ENCODE measurements around the gene AKT2.

The AKT2 gene

DNA sequence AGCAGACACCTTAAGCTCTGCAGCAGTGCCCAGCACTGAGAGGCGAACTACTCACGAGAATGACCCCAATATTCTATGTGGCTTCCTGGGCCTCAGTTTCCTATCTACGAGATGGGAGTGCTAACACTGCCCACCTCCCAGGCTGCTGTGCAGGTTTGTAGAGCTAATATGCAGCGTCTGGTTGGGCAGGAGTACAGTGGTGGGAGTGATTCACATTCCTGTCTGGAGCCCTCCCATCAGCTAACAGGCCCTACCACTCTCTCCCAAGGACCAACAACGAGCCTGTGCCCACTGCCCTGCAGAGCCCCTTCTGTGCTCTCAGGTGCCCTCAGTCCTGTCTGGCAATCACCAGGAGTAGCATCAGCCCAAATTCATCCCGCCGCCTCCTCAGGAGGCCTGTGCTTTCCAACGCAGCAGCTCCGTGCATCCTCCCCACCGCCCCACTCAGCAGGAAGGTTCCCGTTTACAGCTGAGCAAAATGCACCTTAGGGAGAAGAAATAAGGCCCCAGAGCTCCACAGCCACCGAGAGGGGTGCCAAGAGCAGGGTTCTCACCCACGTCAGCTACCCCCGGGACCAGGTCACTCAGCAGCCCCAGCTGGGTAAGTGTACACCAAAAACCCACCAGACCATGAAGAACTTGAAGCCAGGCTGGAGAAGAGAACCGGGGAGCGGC lies 6.6 kb downstream of the AKT2 start:
- ATAC-seq (ENCODE audit: insufficient read depth, low read depth) = no peak
- no peak for DNase-seq
- H3K9ac ChIP-seq (ENCODE audit: low read depth, low read length) = no peak overlapping the region
- peaks cover 25% of the 10 kb centered on the region for H3K36me3 ChIP-seq (ENCODE audit: insufficient read depth, low read length)
- H3K79me2 ChIP-seq (ENCODE audit: insufficient read depth, low read length) = peaks cover 97% of the 10 kb centered on the region
- H3K4me2 ChIP-seq (ENCODE audit: insufficient read depth, low read length) = no peak overlapping the region
- H2AFZ ChIP-seq (ENCODE audit: low read depth, low read length) = no peak overlapping the region
- H3K4me1 ChIP-seq (ENCODE audit: insufficient read depth, low read length) = peaks cover 18% of the 10 kb centered on the region
- H4K20me1 ChIP-seq (ENCODE audit: insufficient read depth, low read length) = peaks cover 89% of the 10 kb centered on the region
- H3K27ac ChIP-seq (ENCODE audit: low read length) = no peak overlapping the region
- H3K27me3 ChIP-seq (ENCODE audit: insufficient read depth, low read length, poor library complexity) = no peaks in the 10 kb centered on the region
- no peaks in the 10 kb centered on the region for H3K9me3 ChIP-seq (ENCODE audit: insufficient read depth, low read length, severe bottlenecking)
- H3K4me3 ChIP-seq (ENCODE audit: low read depth in 1 of 2, low read length in 2 of 2) = no peak overlapping the region
- TF ChIP-seq EZH2 (IDR thresholded peaks at IDR 0.05; ENCODE audit: borderline replicate concordance, low read depth, low read length, severe bottlenecking) = no peak

DNA sequence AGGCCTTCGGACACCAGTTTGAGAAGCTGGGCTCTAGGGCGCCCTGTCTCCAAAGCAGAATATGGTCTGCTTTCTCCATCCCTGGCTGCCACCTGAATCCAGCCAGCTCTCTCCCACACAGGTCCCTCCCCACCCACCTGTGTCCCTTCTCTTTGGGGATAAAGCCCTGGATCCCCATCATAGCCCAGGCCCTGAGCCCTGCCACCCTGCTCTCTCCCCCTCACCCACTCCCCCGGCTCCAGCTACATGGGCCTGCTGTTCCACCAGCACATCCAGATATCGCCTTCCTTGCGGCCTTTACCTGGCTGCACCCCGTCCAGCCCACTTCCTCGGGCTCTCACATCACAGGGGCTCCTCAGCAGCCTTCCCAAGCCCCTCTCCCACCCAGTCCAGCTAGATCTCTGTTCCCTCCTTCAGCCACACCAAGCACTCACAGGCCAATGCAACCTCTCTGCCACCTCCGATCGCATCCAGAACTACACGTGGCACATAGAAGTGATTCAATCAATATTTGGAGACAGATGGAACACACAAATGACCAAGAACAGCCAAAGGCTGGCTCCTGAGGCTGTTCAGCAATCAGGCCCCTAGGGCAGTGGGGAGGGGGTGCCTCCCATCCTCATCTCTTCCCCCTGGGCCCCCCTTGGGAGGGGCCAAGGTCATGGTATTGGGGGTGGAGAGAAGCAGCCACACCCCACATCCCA lies 7.6 kb downstream of the AKT2 start:
- no peaks in the 10 kb centered on the region for H3K9me3 ChIP-seq (ENCODE audit: insufficient read depth, low read length, severe bottlenecking)
- DNase-seq = no peak
- H3K4me3 ChIP-seq (ENCODE audit: low read depth in 1 of 2, low read length in 2 of 2) = no peak overlapping the region
- H3K27me3 ChIP-seq (ENCODE audit: insufficient read depth, low read length, poor library complexity) = no peaks in the 10 kb centered on the region
- H3K4me1 ChIP-seq (ENCODE audit: insufficient read depth, low read length) = peaks cover 8% of the 10 kb centered on the region; the same call in 1 of the 2 replicates
- H4K20me1 ChIP-seq (ENCODE audit: insufficient read depth, low read length) = peaks cover 84% of the 10 kb centered on the region
- H3K27ac ChIP-seq (ENCODE audit: low read length) = no peak overlapping the region
- no peak for ATAC-seq (ENCODE audit: insufficient read depth, low read depth)
- no peak overlapping the region for H3K9ac ChIP-seq (ENCODE audit: low read depth, low read length)
- H3K79me2 ChIP-seq (ENCODE audit: insufficient read depth, low read length) = peaks cover 97% of the 10 kb centered on the region
- TF ChIP-seq EZH2 (IDR thresholded peaks at IDR 0.05; ENCODE audit: borderline replicate concordance, low read depth, low read length, severe bottlenecking) = no peak
- TF ChIP-seq, protein P1, sequence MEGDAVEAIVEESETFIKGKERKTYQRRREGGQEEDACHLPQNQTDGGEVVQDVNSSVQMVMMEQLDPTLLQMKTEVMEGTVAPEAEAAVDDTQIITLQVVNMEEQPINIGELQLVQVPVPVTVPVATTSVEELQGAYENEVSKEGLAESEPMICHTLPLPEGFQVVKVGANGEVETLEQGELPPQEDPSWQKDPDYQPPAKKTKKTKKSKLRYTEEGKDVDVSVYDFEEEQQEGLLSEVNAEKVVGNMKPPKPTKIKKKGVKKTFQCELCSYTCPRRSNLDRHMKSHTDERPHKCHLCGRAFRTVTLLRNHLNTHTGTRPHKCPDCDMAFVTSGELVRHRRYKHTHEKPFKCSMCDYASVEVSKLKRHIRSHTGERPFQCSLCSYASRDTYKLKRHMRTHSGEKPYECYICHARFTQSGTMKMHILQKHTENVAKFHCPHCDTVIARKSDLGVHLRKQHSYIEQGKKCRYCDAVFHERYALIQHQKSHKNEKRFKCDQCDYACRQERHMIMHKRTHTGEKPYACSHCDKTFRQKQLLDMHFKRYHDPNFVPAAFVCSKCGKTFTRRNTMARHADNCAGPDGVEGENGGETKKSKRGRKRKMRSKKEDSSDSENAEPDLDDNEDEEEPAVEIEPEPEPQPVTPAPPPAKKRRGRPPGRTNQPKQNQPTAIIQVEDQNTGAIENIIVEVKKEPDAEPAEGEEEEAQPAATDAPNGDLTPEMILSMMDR (IDR thresholded peaks at IDR 0.05; ENCODE audit: borderline replicate concordance, extremely low read depth, low read length, poor library complexity, severe bottlenecking) = no peak
- H3K36me3 ChIP-seq (ENCODE audit: insufficient read depth, low read length) = peaks cover 24% of the 10 kb centered on the region
- no peak overlapping the region for H2AFZ ChIP-seq (ENCODE audit: low read depth, low read length)
- no peak overlapping the region for H3K4me2 ChIP-seq (ENCODE audit: insufficient read depth, low read length)

DNA sequence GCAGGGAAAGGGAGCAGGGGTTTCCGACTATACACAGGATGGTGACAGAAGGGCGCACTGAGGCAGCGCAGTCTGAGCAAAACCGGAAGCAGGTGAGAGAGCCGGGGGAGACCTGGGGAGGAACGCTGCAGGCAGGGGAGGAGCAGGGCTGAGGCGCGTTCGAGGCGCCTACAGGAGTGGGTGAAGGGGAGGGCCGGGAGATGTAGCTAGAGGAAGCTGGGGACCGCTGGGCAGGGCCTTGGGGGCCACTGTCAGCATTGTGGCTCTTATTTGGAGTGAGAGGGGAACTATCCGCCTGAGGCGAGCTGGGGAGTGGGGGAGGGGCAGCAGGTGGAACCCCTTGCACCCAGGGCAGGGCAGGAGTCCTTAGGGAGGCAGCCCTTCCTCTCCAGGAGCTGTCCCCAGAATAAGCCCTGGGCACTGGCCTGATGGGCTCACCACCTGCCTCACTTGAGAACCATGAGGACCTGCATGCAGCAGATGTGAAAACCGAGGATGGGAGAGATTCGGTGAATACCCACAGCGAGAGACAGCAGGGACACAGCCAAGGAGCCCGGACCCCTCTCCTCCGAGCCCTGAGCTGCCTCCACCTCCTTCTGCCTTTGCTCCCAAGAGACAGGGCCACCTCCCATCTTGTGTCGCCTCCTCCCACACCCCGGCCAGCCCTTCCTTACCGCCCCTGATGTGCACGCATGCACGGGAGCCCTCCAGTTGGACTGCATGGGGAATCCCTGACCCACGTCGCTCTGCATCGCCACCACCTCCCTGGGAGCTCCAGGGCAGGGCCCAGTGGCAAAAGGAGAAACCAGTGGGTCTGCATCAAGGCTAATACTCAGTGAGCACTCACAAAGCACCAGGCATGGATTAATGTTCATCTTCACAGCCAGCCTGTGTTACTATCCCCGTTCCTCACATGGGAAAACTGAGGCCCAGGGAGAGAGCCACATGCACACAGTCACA lies 10.3 kb downstream of the AKT2 start:
- H3K36me3 ChIP-seq (ENCODE audit: insufficient read depth, low read length) = peaks cover 17% of the 10 kb centered on the region

More for the DNA sequence above, 10.3 kb downstream of the AKT2 start:
- Histone ChIP-seq H3K79me2 (ENCODE audit: insufficient read depth, low read length) (peaks cover 97% of the 10 kb centered on the region), H3K27ac (ENCODE audit: low read length) (no peak overlapping the region), H4K20me1 (ENCODE audit: insufficient read depth, low read length) (peaks cover 81% of the 10 kb centered on the region), H3K4me2 (ENCODE audit: insufficient read depth, low read length) (no peak overlapping the region), H3K27me3 (ENCODE audit: insufficient read depth, low read length, poor library complexity) (no peaks in the 10 kb centered on the region), H3K9me3 (ENCODE audit: insufficient read depth, low read length, severe bottlenecking) (no peaks in the 10 kb centered on the region), H3K4me1 (ENCODE audit: insufficient read depth, low read length) (no peaks in the 10 kb centered on the region), H3K4me3 (ENCODE audit: low read depth in 1 of 2, low read length in 2 of 2) (no peak overlapping the region), H3K9ac (ENCODE audit: low read depth, low read length) (no peak overlapping the region), H2AFZ (ENCODE audit: low read depth, low read length) (no peak overlapping the region)
- no peak for ATAC-seq (ENCODE audit: insufficient read depth, low read depth)
- TF ChIP-seq, protein P1 (IDR thresholded peaks at IDR 0.05; ENCODE audit: borderline replicate concordance, extremely low read depth, low read length, poor library complexity, severe bottlenecking) = no peak
- no peak for TF ChIP-seq EZH2 (IDR thresholded peaks at IDR 0.05; ENCODE audit: borderline replicate concordance, low read depth, low read length, severe bottlenecking)
- no peak for DNase-seq
